PFSK-1 (cell line): ENCODE results near the gene FRMD4B.

Experiments used
- FOXP2 ChIP-seq: optimal IDR thresholded peaks from 2 replicates; pipeline ENCODE3; 2011; ENCODE audit warnings: borderline replicate concordance, control low read depth, inconsistent platforms; ENCODE audit not compliant: insufficient read depth; ENCODE audit errors: extremely low read length, extremely low read depth
- POLR2AphosphoS5 ChIP-seq: IDR thresholded peaks from 2 replicates; pipeline ENCODE4 v1.6.1; 2012; ENCODE audit warnings: low read depth, mild to moderate bottlenecking, control low read depth, low read length, moderate library complexity
- REST ChIP-seq, 2 experiments: IDR thresholded peaks; 2 replicates each; pipeline versions ENCODE4 v1.6.1 to v1.8.0; 2011 to 2012; ENCODE audit warnings: low read depth in 2 of 2, low read length in 2 of 2, control low read depth in 1 of 2, inconsistent platforms in 1 of 2, mild to moderate bottlenecking in 1 of 2, moderate library complexity in 1 of 2; ENCODE audit not compliant: insufficient read depth in 1 of 2
- SIN3A ChIP-seq: IDR thresholded peaks from 2 replicates; pipeline ENCODE4 v1.6.1; 2012; ENCODE audit warnings: mild to moderate bottlenecking, low read length, moderate library complexity, borderline replicate concordance; ENCODE audit not compliant: insufficient read depth
- TAF1 ChIP-seq: IDR thresholded peaks from 2 replicates; pipeline ENCODE4 v1.6.1; 2012; ENCODE audit warnings: low read length, control low read depth, borderline replicate concordance; ENCODE audit not compliant: insufficient read depth

Gene FRMD4B

GRCh38 chr3:69162308-69162980 lies 223.4 kb downstream of the FRMD4B start:
- no peak for TF ChIP-seq TAF1
- TF ChIP-seq POLR2AphosphoS5 = no peak
- TF ChIP-seq SIN3A = no peak
- TF ChIP-seq FOXP2 = no peak
- no peak for TF ChIP-seq REST (IDR thresholded peaks at IDR 0.05; ENCODE audit: insufficient read depth in 1 of 2, low read depth in 2 of 2, low read length in 2 of 2)

- no peak for TF ChIP-seq REST (IDR thresholded peaks at IDR 0.05; ENCODE audit: insufficient read depth in 1 of 2, low read depth in 2 of 2, low read length in 2 of 2)
- TF ChIP-seq SIN3A = no peak
- no peak for TF ChIP-seq POLR2AphosphoS5
- no peak for TF ChIP-seq FOXP2
- no peak for TF ChIP-seq TAF1
Measured at GRCh38 chr3:69161587-69162307, 224.1 kb downstream of the FRMD4B start.

GRCh38 chr3:69160525-69160924 lies 225.4 kb downstream of the FRMD4B start:
- TF ChIP-seq TAF1 (no peak), POLR2AphosphoS5 (no peak), SIN3A (no peak), REST (IDR thresholded peaks at IDR 0.05; ENCODE audit: insufficient read depth in 1 of 2, low read depth in 2 of 2, low read length in 2 of 2) (no peak), FOXP2 (no peak)

GRCh38 chr3:69160107-69160506 lies 225.8 kb downstream of the FRMD4B start:
- TF ChIP-seq SIN3A (no peak), TAF1 (no peak), FOXP2 (no peak), POLR2AphosphoS5 (no peak), REST (IDR thresholded peaks at IDR 0.05; ENCODE audit: insufficient read depth in 1 of 2, low read depth in 2 of 2, low read length in 2 of 2) (no peak)
